Epithelial cell of proximal tubule (primary cell): ENCODE measurements around the gene PRR36. TPM values are rescaled to one million over a fixed set of nuclear protein-coding genes. Genes with fewer than 3 reads are reported as not detected.

ENCODE experiments used
- DNase-seq: peaks from one replicate; pipeline ENCODE4 v3.0.0-alpha.2; 2011; ENCODE audit warnings: low read depth
- H3K4me3 ChIP-seq: 2 replicates; pipeline ENCODE4 v1.5.1; 2011; ENCODE audit warnings: low read depth, mild to moderate bottlenecking, low read length
- CTCF ChIP-seq: conservative IDR thresholded peaks from 2 replicates; pipeline ENCODE4 v1.5.1; 2012; ENCODE audit warnings: low read depth, mild to moderate bottlenecking, low read length
- total RNA-seq: library from RNA; depleted of rRNA; stranded (reverse); fragments of >200 nt; gene quantifications from 2 replicates; pipeline ENCODE4 v1.2.3, GENCODE V29; 2015

The PRR36 gene
- total RNA-seq, 1 donor from 2014 or later: 0.81 TPM

- H3K4me3 ChIP-seq: peak overlapping the region; percentile 41
- no peak for DNase-seq
- TF ChIP-seq CTCF: no peak
These were observed 42.1 kb upstream of the PRR36 start for GRCh38 chr19:7916103-7916954.

DNA sequence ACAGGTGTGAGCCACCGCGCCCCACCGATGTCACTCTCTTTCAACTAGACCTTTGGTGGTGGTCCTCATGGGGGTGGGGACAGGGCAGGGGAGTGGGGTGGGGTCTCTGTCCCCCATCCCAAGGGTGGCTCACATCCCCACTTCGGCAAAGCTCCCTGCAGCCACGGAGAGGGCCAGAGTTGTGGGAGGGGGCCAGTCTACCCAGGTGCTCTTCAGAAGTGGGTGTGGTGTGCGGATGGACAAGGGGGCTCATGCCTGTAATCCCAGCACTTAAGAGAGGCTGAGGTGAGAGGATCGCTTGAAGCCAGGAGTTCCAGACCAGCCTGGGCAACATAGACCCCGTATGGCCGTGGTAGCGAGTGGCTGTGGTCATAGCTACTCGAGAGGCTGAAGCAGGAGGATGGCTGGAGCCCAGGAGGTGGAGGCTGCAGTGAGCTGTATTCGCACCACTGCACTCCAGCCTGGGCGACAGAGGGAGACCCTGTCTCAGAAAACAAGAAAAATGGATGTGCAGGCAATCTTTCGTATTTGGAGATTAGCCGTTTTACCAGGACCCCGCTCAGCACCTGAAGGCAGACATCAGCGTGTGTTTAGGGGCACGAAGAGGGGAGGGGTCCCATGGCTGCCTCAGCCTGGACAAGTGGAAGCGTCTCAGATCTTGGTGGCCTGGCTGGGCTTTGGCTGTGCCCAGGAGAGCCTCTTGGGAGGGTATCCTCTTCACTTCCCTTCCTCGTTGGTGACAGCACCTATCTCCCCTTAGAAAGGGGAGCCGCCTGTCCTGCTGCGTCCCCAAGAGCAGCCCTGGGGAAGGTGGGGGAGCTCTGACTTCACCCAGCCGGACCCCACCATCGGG lies 41.3 kb upstream of the PRR36 start:
- no peak for TF ChIP-seq CTCF
- DNase-seq: no peak
- H3K4me3 ChIP-seq: peak overlapping the region; percentile 41

DNA sequence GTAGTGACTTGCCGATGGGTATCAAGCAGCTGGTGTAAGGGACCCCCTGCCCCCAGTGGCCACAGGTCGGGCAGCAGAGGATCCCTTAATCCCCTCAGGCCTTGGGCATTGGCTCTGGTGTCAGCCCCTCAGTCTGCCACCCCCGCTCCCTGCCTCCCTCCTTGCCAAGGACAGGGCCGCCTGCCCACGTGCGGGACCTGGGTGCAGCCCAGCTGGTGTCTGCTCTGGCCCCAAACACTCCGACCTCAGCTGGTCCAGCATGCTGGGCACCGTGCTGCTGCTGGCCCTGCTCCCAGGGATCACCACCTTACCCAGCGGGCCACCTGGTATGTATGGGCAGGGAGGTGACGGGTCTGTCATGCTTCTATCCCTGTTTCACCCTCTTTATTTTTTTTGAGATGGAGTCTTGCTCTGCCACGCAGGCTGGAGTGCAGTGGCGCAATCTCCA lies 40.4 kb upstream of the PRR36 start, which contains the start of gene TGFBR3L:
TGFBR3L (plus strand) TSS at position 233 of the 448 bp plus-strand sequence.
- no peak for TF ChIP-seq CTCF
- no peak for DNase-seq
- no peak within 1 kb of the TSS for H3K4me3 ChIP-seq

DNA sequence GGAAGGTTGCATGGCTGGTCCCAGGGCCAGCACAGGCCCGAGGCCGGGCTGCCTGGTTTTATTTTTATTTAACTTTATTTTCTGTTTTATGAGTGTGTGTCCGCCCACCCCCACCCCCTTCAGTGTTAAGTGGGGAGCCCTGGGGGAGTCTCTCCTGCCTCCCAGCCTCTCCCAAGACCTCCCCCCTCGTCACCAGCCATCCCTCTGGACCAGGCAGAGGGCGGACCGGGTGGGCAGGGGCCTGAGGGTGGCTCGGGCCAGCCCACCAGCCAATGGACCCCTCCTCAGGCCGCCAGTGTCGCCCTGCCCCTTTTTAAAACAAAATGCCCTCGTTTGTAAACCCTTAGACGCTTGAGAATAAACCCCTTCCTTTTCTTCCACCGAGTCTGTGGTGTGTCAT lies 39.9 kb upstream of the PRR36 start:
- no peak for TF ChIP-seq CTCF
- H3K4me3 ChIP-seq: no peak overlapping the region
- no peak for DNase-seq

DNA sequence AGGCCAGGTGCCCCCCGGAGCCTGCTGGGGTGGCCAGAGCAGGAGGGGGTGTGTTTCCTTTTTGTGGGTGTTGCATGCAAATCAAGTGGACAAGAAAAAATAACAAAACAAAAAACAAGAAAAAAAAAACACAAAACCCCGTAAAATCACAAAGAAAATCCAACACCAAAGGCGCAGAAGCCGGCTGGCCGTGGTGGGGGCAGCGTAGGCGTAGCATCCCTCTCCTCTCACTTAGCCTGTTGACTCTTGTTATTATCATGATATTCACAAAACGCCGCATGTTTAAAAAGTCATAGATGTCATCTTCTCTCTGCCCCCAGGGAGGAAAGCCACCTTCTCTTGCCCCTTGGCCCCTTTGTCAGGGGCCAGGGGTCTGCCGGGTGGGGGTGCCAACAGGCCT lies 39.5 kb upstream of the PRR36 start:
- TF ChIP-seq CTCF: no peak
- DNase-seq: no peak
- H3K4me3 ChIP-seq: no peak overlapping the region

GRCh38 chr19:7912697-7913564 lies 38.7 kb upstream of the PRR36 start:
- TF ChIP-seq CTCF: no peak
- no peak for DNase-seq
- H3K4me3 ChIP-seq: no peak overlapping the region
